OCI-LY3 (cell line): ENCODE data around the gene PDZK1.

Experiments
- H2AFZ ChIP-seq: fragments of 200-600, 300-600 bp; shearing (Covaris generic); 2 replicates; pipeline ENCODE4 v1.6.0; 2014; ENCODE audit warnings: antibody characterized with exemption, low read depth, low read length
- H3K27ac ChIP-seq: fragments of 200-600, 300-600 bp; sonication (generic); 2 replicates; pipeline ENCODE4 v1.5.1; 2014; ENCODE audit warnings: mild to moderate bottlenecking, low read length, moderate library complexity, mixed read lengths
- H3K27me3 ChIP-seq: fragments of 200-600, 300-600 bp; sonication (generic); 2 replicates; pipeline ENCODE4 v1.6.1; 2014; ENCODE audit warnings: low read depth, low read length, mixed read lengths
- H3K36me3 ChIP-seq: fragments of 200-600, 300-600 bp; sonication (generic); replicated peaks from 2 replicates; pipeline ENCODE3; 2014; ENCODE audit warnings: low read depth, low read length, mixed read lengths
- H3K4me1 ChIP-seq: fragments of 300-600, 200-600 bp; sonication (generic); 2 replicates; pipeline ENCODE4 v1.6.1; 2014; ENCODE audit warnings: low read length, mixed read lengths
- H3K4me2 ChIP-seq: fragments of 200-600, 300-600 bp; sonication (generic); 2 replicates; pipeline ENCODE4 v1.6.1; 2014; ENCODE audit warnings: low read length, mixed read lengths
- H3K4me3 ChIP-seq: fragments of 300-600, 200-600 bp; sonication (generic); 2 replicates; pipeline ENCODE4 v1.5.1; 2014; ENCODE audit warnings: antibody characterized with exemption, mild to moderate bottlenecking, low read length, moderate library complexity
- H3K79me2 ChIP-seq: fragments of 300-600, 200-600 bp; shearing (Covaris generic); 2 replicates; pipeline ENCODE4 v1.6.1; 2014; ENCODE audit warnings: mild to moderate bottlenecking, low read length, mixed read lengths
- H3K9ac ChIP-seq: fragments of 300-600, 200-600 bp; shearing (Covaris generic); 2 replicates; pipeline ENCODE4 v1.6.0; 2014; ENCODE audit warnings: mild to moderate bottlenecking, low read length, moderate library complexity
- H3K9me3 ChIP-seq: fragments of 200-600, 300-600 bp; shearing (Covaris generic); 2 replicates; pipeline ENCODE4 v1.6.1; 2014; ENCODE audit warnings: low read length, mixed read lengths; ENCODE audit not compliant: insufficient read depth
- H4K20me1 ChIP-seq: fragments of 200-600, 300-600 bp; sonication (generic); 2 replicates; pipeline ENCODE4 v1.6.1; 2016; ENCODE audit warnings: low read length, mixed read lengths; ENCODE audit not compliant: insufficient read depth
- EZH2phosphoT487 ChIP-seq: fragments of 200-600 bp; shearing (Covaris generic); IDR thresholded peaks from 2 replicates; pipeline ENCODE4 v1.6.1; 2018; ENCODE audit warnings: antibody characterized with exemption, mixed run types, low read depth
- TF ChIP-seq, protein P1 (sequence below): fragments of 200-600, 300-600 bp; sonication (generic); IDR thresholded peaks from 2 replicates; pipeline ENCODE4 v1.5.1; 2014; ENCODE audit warnings: antibody characterized with exemption, low read length, low read depth

PDZK1 gene

DNA sequence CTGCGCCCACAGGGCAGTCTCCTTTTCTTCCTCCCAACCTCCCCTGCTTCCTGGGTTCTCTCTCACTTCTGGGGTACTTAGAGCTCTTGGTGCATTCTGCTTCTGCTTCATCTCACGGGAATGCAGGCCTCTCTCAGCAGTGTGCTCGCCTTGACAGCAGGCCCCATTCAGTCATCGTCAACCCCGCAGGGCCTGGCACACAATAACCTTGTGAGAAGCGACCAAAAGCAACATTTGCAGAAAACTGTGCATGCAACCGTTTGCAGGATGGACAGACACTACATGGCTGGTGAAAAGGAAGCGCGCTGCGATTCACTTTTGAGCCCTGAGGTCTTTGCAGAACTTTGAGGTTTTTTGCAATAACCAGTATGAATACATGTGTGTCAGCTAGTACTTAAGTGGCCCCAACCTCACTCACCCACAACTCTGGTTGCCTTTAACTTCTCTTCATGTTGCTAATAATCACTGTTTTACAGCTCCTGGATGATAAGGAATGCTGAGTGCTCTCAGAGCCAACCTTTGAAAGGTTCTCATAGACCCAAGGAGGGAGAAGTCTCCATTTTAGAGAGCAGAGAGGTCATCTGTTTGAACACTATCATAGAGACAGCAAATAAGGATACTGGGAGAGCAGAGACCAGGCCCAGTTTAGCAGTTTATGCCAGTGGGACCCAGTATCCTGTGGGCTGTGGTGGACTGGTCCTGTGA lies 9.6 kb upstream of the PDZK1 start:
- no peak overlapping the region for H3K9ac ChIP-seq
- no peaks in the 10 kb centered on the region for H4K20me1 ChIP-seq
- H2AFZ ChIP-seq, result no peak overlapping the region
- no peak overlapping the region for H3K4me3 ChIP-seq
- H3K79me2 ChIP-seq, result no peaks in the 10 kb centered on the region
- H3K4me2 ChIP-seq, result no peak overlapping the region
- H3K9me3 ChIP-seq, result no peaks in the 10 kb centered on the region
- TF ChIP-seq, protein P1, sequence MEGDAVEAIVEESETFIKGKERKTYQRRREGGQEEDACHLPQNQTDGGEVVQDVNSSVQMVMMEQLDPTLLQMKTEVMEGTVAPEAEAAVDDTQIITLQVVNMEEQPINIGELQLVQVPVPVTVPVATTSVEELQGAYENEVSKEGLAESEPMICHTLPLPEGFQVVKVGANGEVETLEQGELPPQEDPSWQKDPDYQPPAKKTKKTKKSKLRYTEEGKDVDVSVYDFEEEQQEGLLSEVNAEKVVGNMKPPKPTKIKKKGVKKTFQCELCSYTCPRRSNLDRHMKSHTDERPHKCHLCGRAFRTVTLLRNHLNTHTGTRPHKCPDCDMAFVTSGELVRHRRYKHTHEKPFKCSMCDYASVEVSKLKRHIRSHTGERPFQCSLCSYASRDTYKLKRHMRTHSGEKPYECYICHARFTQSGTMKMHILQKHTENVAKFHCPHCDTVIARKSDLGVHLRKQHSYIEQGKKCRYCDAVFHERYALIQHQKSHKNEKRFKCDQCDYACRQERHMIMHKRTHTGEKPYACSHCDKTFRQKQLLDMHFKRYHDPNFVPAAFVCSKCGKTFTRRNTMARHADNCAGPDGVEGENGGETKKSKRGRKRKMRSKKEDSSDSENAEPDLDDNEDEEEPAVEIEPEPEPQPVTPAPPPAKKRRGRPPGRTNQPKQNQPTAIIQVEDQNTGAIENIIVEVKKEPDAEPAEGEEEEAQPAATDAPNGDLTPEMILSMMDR, result no peak
- no peak for TF ChIP-seq EZH2phosphoT487
- no peaks in the 10 kb centered on the region for H3K36me3 ChIP-seq
- peaks cover 5% of the 10 kb centered on the region for H3K4me1 ChIP-seq
- no peak overlapping the region for H3K27ac ChIP-seq
- H3K27me3 ChIP-seq, result peaks cover 9% of the 10 kb centered on the region

DNA sequence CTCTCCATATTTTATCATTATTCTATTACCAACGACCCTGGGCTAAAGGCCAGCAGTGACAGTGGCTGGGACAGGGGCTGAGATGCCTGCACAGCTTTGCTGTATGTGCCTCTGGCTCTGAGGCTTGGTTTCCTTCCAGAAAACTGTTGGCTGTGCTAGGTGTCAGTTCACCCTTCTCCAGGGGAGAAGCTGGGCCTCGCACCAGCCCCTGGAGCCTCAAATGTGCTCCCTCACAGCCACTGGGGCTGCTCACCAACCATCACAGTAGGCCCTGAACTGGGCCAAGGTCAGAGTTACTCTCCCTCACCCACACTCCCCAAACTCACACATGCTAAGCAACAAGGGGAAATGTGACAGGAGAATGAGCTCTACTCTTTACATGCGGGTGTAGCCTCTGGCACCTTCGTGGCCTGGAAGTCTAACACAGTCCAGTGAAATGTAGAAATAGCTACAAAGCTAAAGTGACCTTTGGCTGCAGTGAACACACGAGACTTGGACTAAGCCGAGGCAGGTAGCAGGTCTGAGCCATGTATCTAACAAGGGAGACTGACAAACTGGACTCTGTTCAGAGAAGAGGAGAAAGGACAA lies 7.5 kb upstream of the PDZK1 start:
- H4K20me1 ChIP-seq, result no peaks in the 10 kb centered on the region
- no peaks in the 10 kb centered on the region for H3K36me3 ChIP-seq
- H3K79me2 ChIP-seq, result no peaks in the 10 kb centered on the region
- H3K27ac ChIP-seq, result no peak overlapping the region
- no peak overlapping the region for H3K4me2 ChIP-seq
- no peak overlapping the region for H2AFZ ChIP-seq
- H3K4me3 ChIP-seq, result no peak overlapping the region
- peaks cover 3% of the 10 kb centered on the region for H3K27me3 ChIP-seq
- no peaks in the 10 kb centered on the region for H3K9me3 ChIP-seq
- no peak overlapping the region for H3K9ac ChIP-seq
- no peak for TF ChIP-seq EZH2phosphoT487
- TF ChIP-seq, protein P1, result no peak
- H3K4me1 ChIP-seq, result peaks cover 5% of the 10 kb centered on the region

DNA sequence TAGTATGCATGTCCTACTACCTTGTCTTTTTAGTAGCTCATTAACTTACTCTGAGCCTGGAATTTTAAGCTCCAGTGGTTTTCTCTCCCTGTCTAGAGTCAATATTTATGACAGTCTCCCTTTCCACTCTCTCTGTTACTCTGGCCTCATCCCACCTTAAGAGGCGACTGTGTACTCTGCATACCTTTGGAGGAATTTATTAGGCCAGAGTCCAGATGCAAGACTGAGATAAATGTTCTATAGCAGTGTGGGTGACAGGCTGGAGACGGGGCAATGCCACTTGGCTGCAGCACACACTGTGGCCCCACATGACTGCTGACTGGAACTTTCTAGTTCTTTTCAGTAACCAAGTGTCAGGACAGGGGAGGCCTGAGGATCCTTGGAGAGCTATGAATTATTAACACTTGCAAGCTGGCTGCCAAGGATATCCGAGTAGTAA lies 4.1 kb upstream of the PDZK1 start:
- H4K20me1 ChIP-seq, result no peaks in the 10 kb centered on the region
- H2AFZ ChIP-seq, result no peak overlapping the region
- H3K4me3 ChIP-seq, result no peak overlapping the region
- H3K36me3 ChIP-seq, result no peaks in the 10 kb centered on the region
- H3K4me2 ChIP-seq, result no peak overlapping the region
- TF ChIP-seq, protein P1, result no peak
- no peak for TF ChIP-seq EZH2phosphoT487
- H3K27ac ChIP-seq, result no peak overlapping the region
- no peaks in the 10 kb centered on the region for H3K4me1 ChIP-seq
- no peaks in the 10 kb centered on the region for H3K9me3 ChIP-seq
- H3K79me2 ChIP-seq, result no peaks in the 10 kb centered on the region
- no peak overlapping the region for H3K9ac ChIP-seq
- no peaks in the 10 kb centered on the region for H3K27me3 ChIP-seq

DNA sequence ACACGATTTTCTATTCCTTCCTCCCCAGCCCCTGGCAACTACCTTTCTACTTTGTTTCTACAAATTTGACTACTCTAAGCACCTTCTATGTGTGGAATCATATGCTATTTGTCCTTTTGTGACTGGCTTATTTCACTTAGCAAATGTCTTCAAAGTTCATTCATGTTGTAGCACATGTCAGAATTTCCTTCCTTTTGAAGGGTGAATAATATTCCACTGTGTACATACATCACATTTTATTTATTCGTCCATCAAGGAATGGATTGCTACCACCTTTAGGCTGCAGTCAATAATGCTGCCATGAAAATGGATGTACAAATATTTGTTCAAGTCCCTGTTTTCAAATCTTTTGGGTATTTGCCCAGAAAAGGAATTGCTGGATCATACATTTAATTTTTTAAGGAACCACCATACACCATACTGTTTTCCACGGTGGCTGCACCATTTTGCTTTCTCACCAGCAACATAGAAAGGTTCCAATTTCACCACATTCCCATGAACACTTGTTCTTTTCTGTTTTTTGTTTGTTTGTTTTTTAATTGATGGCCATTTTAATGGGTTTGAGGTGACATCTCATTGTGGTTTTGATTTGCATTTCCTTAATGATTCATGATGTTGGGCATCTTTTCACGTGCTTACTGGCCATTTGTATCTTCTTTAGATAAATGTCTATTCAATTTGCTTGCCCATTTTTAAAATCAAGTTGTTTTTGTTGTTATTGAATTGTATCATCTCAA lies 3.3 kb upstream of the PDZK1 start:
- H3K9me3 ChIP-seq, result no peaks in the 10 kb centered on the region
- H3K79me2 ChIP-seq, result no peaks in the 10 kb centered on the region
- no peaks in the 10 kb centered on the region for H3K4me1 ChIP-seq
- TF ChIP-seq, protein P1, result no peak
- TF ChIP-seq EZH2phosphoT487, result no peak
- H3K4me3 ChIP-seq, result no peak overlapping the region
- no peak overlapping the region for H3K27ac ChIP-seq
- no peak overlapping the region for H2AFZ ChIP-seq
- no peaks in the 10 kb centered on the region for H4K20me1 ChIP-seq
- H3K9ac ChIP-seq, result no peak overlapping the region
- H3K4me2 ChIP-seq, result no peak overlapping the region
- no peaks in the 10 kb centered on the region for H3K27me3 ChIP-seq
- H3K36me3 ChIP-seq, result no peaks in the 10 kb centered on the region
